Activated CD4-positive, alpha-beta T cell treated with anti-CD3 and anti-CD28 coated beads, Interleukin-2, Interleukin-6, amounts not matched to agents 100 ng/mL and 50 ng/mL, durations not matched to agents 16 hours and 8 hours (primary cell): ENCODE measurements around the gene LRCH1.
A peak's percentile ranks its signal among the peaks of the same experiment; 100 is the strongest.

ENCODE experiments used
- DNase-seq: peaks from one replicate; pipeline ENCODE4 v3.0.0-alpha.2; 2020

Gene LRCH1

GRCh38 chr13:46595136-46595884 is 42.3 kb downstream of the LRCH1 start:
- DNase-seq = no peak

GRCh38 chr13:46595885-46596275 is 42.9 kb downstream of the LRCH1 start:
- no peak for DNase-seq

GRCh38 chr13:46596466-46596865 is 43.5 kb downstream of the LRCH1 start:
- no peak for DNase-seq

- peak; percentile 29 for DNase-seq
Observed at GRCh38 chr13:46598140-46598819, 45.3 kb downstream of the LRCH1 start.

- peak; percentile 42 for DNase-seq
Observed at GRCh38 chr13:46598820-46599180, 45.8 kb downstream of the LRCH1 start.

GRCh38 chr13:46600943-46601311 is 48.0 kb downstream of the LRCH1 start:
- DNase-seq = no peak

GRCh38 chr13:46602531-46602930 is 49.6 kb downstream of the LRCH1 start:
- DNase-seq = no peak

GRCh38 chr13:46603165-46603603 is 50.2 kb downstream of the LRCH1 start:
- peak; percentile 11 for DNase-seq

- no peak for DNase-seq
Observed at GRCh38 chr13:46604226-46604990, 51.4 kb downstream of the LRCH1 start.

GRCh38 chr13:46605076-46605824 is 52.3 kb downstream of the LRCH1 start:
- no peak for DNase-seq

GRCh38 chr13:46605825-46606554 is 53.0 kb downstream of the LRCH1 start:
- peak; percentile 4 for DNase-seq

GRCh38 chr13:46606970-46607369 is 54.0 kb downstream of the LRCH1 start:
- DNase-seq = no peak

- DNase-seq = peak; percentile 25
Observed at GRCh38 chr13:46607768-46608564, 55.0 kb downstream of the LRCH1 start.

GRCh38 chr13:46609052-46609451 is 56.1 kb downstream of the LRCH1 start:
- DNase-seq = no peak

GRCh38 chr13:46609726-46610125 is 56.8 kb downstream of the LRCH1 start:
- DNase-seq = no peak

- no peak for DNase-seq
Observed at GRCh38 chr13:46612267-46612666, 59.3 kb downstream of the LRCH1 start.

- DNase-seq = no peak
Observed at GRCh38 chr13:46613409-46614049, 60.6 kb downstream of the LRCH1 start.

GRCh38 chr13:46614582-46614981 is 61.6 kb downstream of the LRCH1 start:
- no peak for DNase-seq

GRCh38 chr13:46615888-46616531 is 63.0 kb downstream of the LRCH1 start:
- no peak for DNase-seq

- DNase-seq = no peak
Observed at GRCh38 chr13:46617229-46617721, 64.3 kb downstream of the LRCH1 start.
